Right lobe of liver (tissue), 6 donors: ENCODE data around the gene WFDC8. TPM values are rescaled to one million over a fixed set of nuclear protein-coding genes. Genes with fewer than 3 reads are reported as not detected.

Source experiments
- ATAC-seq, 4 donors: fragments of 200-7000 bp; cut with Tn5 transposase; one replicate each; pipeline ENCODE4 v1.9.1; 2020; ENCODE audit warnings: mild to moderate bottlenecking in 4 of 4, moderate library complexity in 4 of 4
- DNase-seq, 3 donors: peaks; one replicate each; pipeline ENCODE4 v3.0.0-alpha.2; 2020
- H3K27ac ChIP-seq, 3 donors: fragments of 200-600 bp; one replicate each; pipeline ENCODE4 v1.8.0; 2022
- H3K27me3 ChIP-seq, 2 donors: fragments of 200-600 bp; one replicate each; pipeline ENCODE4 v1.8.0; 2022
- H3K36me3 ChIP-seq, 4 donors: fragments of 200-600 bp; sonication (generic) in 1 of 4; one replicate each; pipeline versions ENCODE4 v1.5.1 to v1.8.0; 2017 to 2022; ENCODE audit warnings: control low read depth in 1 of 4
- H3K4me1 ChIP-seq, 4 donors: fragments of 200-600 bp; sonication (generic) in 1 of 4; one replicate each; pipeline versions ENCODE4 v1.5.1 to v1.8.0; 2017 to 2022; ENCODE audit warnings: control low read depth in 1 of 4
- H3K4me3 ChIP-seq, 3 donors: fragments of 200-600 bp; one replicate each; pipeline ENCODE4 v1.8.0; 2022
- H3K9me3 ChIP-seq, 4 donors: fragments of 200-600 bp; sonication (generic) in 1 of 4; one replicate each; pipeline versions ENCODE4 v1.5.1 to v1.8.0; 2017 to 2022; ENCODE audit warnings: control low read depth in 1 of 4
- CTCF ChIP-seq, 4 donors: fragments of 200-600 bp in 3 of 4; fragments of 450-650 bp in 1 of 4; IDR thresholded peaks; one replicate each; pipeline versions ENCODE4 v1.5.1 to v1.8.0; 2016 to 2022; ENCODE audit warnings: antibody characterized with exemption in 4 of 4, mild to moderate bottlenecking in 2 of 4
- POLR2A ChIP-seq: fragments of 450-650 bp; IDR thresholded peaks from one replicate; pipeline ENCODE4 v1.6.1; 2017; ENCODE audit warnings: antibody characterized with exemption, mild to moderate bottlenecking
- WGBS: methylation state at CpG from one replicate; pipeline ENCODE4 v1.1.6; 2018; ENCODE audit warnings: low coverage, low lambda C conversion rate; ENCODE audit not compliant: insufficient coverage; ENCODE audit errors: missing lambda C conversion rate; 5-methylcytosine and 5-hydroxymethylcytosine counted together
- intact Hi-C, 2 donors: fragments of 100-400 bp; cut with DNase I; formaldehyde crosslinking; loops; one replicate each; pipeline versions ENCODE4 v1.11.2 to v1.14.1; 2022
- long read RNA-seq: library from polyadenylated mRNA; unstranded; transcript quantifications from one replicate; pipeline ENCODE4 v2.0.0, GENCODE V29; 2019
- total RNA-seq, 6 experiments: library from RNA; depleted of rRNA in 2 of 6; stranded (reverse); fragments of >200 nt in 2 of 6; fragmentation: NEBNext Ultra II Directional in 3 of 6; extraction: Animal tissue kit (Norgen Biotek cat#: 25700) in 3 of 6; gene quantifications; one replicate each; pipeline versions ENCODE4 v1.1.0 to v1.2.4, GENCODE V29; 2016 to 2023
- donor health status: DM: no; HTN: yes; CAD: no.
- donor health status: DM: no; HTN: no; CAD: no.
- donor health status: DM: no; HTN: no; CAD: no.
- donor health status: DM: no; HTN: yes; CAD: no.
- donor health status: DM: no; HTN: yes; CAD: no.

WFDC8 gene
- total RNA-seq: not detected
- long read RNA-seq: 0 reads

- intact Hi-C loops: no loop called here
- H3K4me3 ChIP-seq: no peak within 1 kb of the TSS
- no peaks in the 10 kb centered on the region for H3K9me3 ChIP-seq
- ATAC-seq (no peak), DNase-seq (no peak)
- no peaks in the 10 kb centered on the region for H3K4me1 ChIP-seq
- no peak within 1 kb of the TSS for H3K27ac ChIP-seq
- TF ChIP-seq POLR2A (no peak), CTCF (IDR thresholded peaks at IDR 0.05) (no peak)
- 50% methylated on average over 4 of the region's 4 CpGs for WGBS
- no peaks in the 10 kb centered on the region for H3K27me3 ChIP-seq
- no peaks in the 10 kb centered on the region for H3K36me3 ChIP-seq
Observed at GRCh38 chr20:45579184-45579583, at the start of gene WFDC8. TSS of gene WFDC8 (minus strand) at chr20:45579284. CDS start at chr20:45579247, 37 bp downstream.

DNA sequence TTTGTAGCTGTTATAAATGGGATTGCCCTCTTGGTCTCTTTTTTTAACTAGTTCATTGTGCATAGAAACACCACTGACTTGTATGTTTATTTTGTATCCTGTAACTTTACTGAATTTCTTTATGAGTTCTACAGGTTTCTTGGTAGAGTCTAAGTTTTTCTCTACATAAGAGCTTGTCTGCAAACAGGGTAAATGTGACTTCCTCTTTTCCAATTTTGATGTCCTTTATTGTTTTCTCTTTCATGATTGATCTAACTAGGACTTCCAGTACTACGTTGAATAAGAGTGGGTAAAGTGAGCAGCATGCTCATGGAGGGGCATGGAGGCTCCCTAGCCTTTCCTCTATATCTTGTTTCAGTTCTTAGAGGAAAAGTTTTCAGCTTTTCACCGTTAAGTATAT is 47.5 kb upstream of the WFDC8 start:
- no peaks in the 10 kb centered on the region for H3K36me3 ChIP-seq
- 36% methylated on average over 2 of the region's 2 CpGs for WGBS
- ATAC-seq: no peak
- H3K27me3 ChIP-seq: no peaks in the 10 kb centered on the region
- no peak overlapping the region for H3K4me3 ChIP-seq
- no peak for TF ChIP-seq CTCF (IDR thresholded peaks at IDR 0.05)
- TF ChIP-seq POLR2A: no peak
- no peaks in the 10 kb centered on the region for H3K4me1 ChIP-seq
- no peak for DNase-seq
- intact Hi-C loops: no loop called here
- H3K27ac ChIP-seq: no peak overlapping the region
- H3K9me3 ChIP-seq: no peaks in the 10 kb centered on the region

DNA sequence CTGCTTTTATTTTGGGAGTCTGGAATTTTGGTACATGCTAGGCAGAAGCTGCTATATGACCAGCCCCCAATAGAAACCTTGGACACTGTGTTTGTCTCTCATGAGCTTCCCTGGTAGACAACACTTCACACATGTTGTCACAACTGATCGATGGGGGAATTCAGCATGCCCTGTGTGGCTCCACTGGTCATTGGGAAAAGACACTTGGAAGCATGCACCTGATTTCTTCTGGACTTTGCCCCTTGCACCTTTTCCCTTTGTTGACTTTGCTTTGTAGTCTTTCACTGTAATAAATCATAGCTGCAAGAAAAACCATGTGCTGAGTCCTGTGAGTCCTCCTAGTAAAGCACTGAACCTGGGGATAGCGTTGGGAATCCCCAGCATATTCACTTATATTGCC is 42.5 kb upstream of the WFDC8 start:
- no peak for DNase-seq
- no peaks in the 10 kb centered on the region for H3K27me3 ChIP-seq
- H3K27ac ChIP-seq: no peak overlapping the region
- peak in 2 of 4 donors; percentile 35 to 56 for ATAC-seq
- WGBS: 65% methylated on average over 2 of the region's 2 CpGs
- H3K36me3 ChIP-seq: no peaks in the 10 kb centered on the region
- H3K9me3 ChIP-seq: no peaks in the 10 kb centered on the region
- TF ChIP-seq POLR2A: no peak
- no peak for TF ChIP-seq CTCF (IDR thresholded peaks at IDR 0.05)
- no peaks in the 10 kb centered on the region for H3K4me1 ChIP-seq
- intact Hi-C loops: no loop called here
- H3K4me3 ChIP-seq: no peak overlapping the region

GRCh38 chr20:45617591-45617990 is 38.5 kb upstream of the WFDC8 start:
- H3K36me3 ChIP-seq: no peaks in the 10 kb centered on the region
- H3K9me3 ChIP-seq: no peaks in the 10 kb centered on the region
- no peak overlapping the region for H3K4me3 ChIP-seq
- DNase-seq: no peak
- H3K27me3 ChIP-seq: no peaks in the 10 kb centered on the region
- TF ChIP-seq CTCF (IDR thresholded peaks at IDR 0.05) (no peak), POLR2A (no peak)
- no peaks in the 10 kb centered on the region for H3K4me1 ChIP-seq
- WGBS: 90% methylated on average over 2 of the region's 2 CpGs
- no peak for ATAC-seq
- intact Hi-C loops: no loop called here
- H3K27ac ChIP-seq: no peak overlapping the region

GRCh38 chr20:45612314-45612713 is 33.2 kb upstream of the WFDC8 start:
- no peak for TF ChIP-seq POLR2A

More at GRCh38 chr20:45612314-45612713, 33.2 kb upstream of the WFDC8 start:
- intact Hi-C loops: no loop called here
- H3K36me3 ChIP-seq: no peaks in the 10 kb centered on the region
- DNase-seq: no peak
- no peaks in the 10 kb centered on the region for H3K27me3 ChIP-seq
- no peak overlapping the region for H3K4me3 ChIP-seq
- ATAC-seq: no peak
- H3K4me1 ChIP-seq: no peaks in the 10 kb centered on the region
- no peaks in the 10 kb centered on the region for H3K9me3 ChIP-seq
- H3K27ac ChIP-seq: no peak overlapping the region
